HEK293T (cell line): Measurements from ENCODE around the gene SSTR5.

ENCODE experiments used
- FOXM1 ChIP-seq: fragments of 450-650 bp; IDR thresholded peaks from 2 replicates; pipeline ENCODE4 v1.6.1; 2017; ENCODE audit warnings: mild to moderate bottlenecking, borderline replicate concordance
- LEF1 ChIP-seq: fragments of 450-650 bp; IDR thresholded peaks from 2 replicates; pipeline ENCODE4 v1.6.1; 2017; ENCODE audit warnings: mild to moderate bottlenecking, borderline replicate concordance
- TF ChIP-seq, protein P1 (sequence below): fragments of 450-650 bp; IDR thresholded peaks from 2 replicates; pipeline ENCODE4 v1.6.1; 2016

DNA sequence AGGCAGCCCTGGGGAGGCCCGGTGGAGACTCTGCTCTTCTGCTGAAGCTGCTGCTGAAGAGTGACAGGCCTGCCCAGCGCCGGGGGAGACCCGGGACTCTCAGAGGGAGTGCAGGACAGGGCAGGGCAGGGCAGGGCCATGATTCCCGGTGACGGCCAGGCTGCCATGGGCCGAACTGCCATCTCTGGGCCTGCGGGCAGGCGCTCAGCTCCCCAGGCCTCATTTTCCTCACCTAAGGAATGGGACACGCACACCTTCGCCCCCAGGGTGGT is 22.6 kb upstream of the SSTR5 start:
- no peak for TF ChIP-seq FOXM1
- TF ChIP-seq LEF1, result no peak
- TF ChIP-seq, protein P1, sequence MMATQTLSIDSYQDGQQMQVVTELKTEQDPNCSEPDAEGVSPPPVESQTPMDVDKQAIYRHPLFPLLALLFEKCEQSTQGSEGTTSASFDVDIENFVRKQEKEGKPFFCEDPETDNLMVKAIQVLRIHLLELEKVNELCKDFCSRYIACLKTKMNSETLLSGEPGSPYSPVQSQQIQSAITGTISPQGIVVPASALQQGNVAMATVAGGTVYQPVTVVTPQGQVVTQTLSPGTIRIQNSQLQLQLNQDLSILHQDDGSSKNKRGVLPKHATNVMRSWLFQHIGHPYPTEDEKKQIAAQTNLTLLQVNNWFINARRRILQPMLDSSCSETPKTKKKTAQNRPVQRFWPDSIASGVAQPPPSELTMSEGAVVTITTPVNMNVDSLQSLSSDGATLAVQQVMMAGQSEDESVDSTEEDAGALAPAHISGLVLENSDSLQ, result no peak
